Measurements from ENCODE around the gene MRPS6.

DNA sequence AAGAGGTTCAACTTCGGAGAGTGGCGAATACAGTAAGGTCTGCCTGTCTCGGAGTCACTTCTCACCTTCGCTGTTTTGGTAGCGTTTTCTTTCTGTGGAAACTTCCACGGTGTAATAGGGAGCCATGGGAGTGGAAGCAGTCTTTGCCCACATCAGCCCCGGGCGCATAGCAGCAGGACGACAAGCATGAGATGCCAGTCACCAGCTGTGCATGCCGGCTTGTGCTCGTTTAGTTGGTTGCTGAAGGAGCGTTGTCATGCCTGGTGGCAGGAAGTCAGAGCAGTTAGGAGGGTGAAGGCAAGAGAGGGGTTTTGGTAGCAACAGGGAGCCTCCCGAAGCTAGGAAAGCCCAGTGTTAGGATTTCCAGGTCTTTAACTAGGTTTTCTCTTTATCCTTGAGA lies 58.8 kb downstream of the MRPS6 start:
- TF ChIP-seq, protein P1, sequence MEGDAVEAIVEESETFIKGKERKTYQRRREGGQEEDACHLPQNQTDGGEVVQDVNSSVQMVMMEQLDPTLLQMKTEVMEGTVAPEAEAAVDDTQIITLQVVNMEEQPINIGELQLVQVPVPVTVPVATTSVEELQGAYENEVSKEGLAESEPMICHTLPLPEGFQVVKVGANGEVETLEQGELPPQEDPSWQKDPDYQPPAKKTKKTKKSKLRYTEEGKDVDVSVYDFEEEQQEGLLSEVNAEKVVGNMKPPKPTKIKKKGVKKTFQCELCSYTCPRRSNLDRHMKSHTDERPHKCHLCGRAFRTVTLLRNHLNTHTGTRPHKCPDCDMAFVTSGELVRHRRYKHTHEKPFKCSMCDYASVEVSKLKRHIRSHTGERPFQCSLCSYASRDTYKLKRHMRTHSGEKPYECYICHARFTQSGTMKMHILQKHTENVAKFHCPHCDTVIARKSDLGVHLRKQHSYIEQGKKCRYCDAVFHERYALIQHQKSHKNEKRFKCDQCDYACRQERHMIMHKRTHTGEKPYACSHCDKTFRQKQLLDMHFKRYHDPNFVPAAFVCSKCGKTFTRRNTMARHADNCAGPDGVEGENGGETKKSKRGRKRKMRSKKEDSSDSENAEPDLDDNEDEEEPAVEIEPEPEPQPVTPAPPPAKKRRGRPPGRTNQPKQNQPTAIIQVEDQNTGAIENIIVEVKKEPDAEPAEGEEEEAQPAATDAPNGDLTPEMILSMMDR (conservative IDR thresholded peaks at IDR 0.05): no peak
- no peak for TF ChIP-seq EZH2 (IDR thresholded peaks at IDR 0.05; ENCODE audit: low read depth)

Data from PC-9 (cell line).